ENCODE measurements around the gene GDPD2.

The GDPD2 gene

GRCh38 chrX:70429759-70430158 lies 6.6 kb downstream of the GDPD2 start (continued):
- TF ChIP-seq ZNF24 (tag by site-specific recombination; IDR thresholded peaks at IDR 0.05), result no peak
- TF ChIP-seq, protein P1, sequence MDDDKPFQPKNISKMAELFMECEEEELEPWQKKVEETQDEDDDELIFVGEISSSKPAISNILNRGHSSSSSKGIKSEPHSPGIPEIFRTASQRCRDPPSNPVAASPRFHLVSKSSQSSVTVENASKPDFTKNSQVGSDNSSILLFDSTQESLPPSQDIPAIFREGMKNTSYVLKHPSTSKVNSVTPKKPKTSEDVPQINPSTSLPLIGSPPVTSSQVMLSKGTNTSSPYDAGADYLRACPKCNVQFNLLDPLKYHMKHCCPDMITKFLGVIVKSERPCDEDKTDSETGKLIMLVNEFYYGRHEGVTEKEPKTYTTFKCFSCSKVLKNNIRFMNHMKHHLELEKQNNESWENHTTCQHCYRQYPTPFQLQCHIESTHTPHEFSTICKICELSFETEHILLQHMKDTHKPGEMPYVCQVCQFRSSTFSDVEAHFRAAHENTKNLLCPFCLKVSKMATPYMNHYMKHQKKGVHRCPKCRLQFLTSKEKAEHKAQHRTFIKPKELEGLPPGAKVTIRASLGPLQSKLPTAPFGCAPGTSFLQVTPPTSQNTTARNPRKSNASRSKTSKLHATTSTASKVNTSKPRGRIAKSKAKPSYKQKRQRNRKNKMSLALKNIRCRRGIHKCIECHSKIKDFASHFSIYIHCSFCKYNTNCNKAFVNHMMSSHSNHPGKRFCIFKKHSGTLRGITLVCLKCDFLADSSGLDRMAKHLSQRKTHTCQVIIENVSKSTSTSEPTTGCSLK (tag by site-specific recombination; IDR thresholded peaks at IDR 0.05), result no peak

GRCh38 chrX:70432936-70433847 lies 10.1 kb downstream of the GDPD2 start:
- Histone ChIP-seq H3K36me3 (ENCODE audit: control insufficient read depth in 2 of 2, insufficient read depth in 1 of 2, low read length in 2 of 2) (no peaks in the 10 kb centered on the region), H3K9me3 (ENCODE audit: control insufficient read depth, insufficient read depth, low read depth, low read length) (no peaks in the 10 kb centered on the region), H3K4me1 (ENCODE audit: control insufficient read depth, insufficient read depth, low read length) (peaks cover 2% of the 10 kb centered on the region; the same call in 1 of the 2 replicates), H3K4me3 (ENCODE audit: low read depth, low read length) (peak overlapping the region; percentile 20; the same call in 1 of the 2 replicates), H3K27ac (ENCODE audit: extremely low read depth, low read depth, low read length) (no peak overlapping the region)
- no peak for TF ChIP-seq ZNF571 (tag by site-specific recombination; IDR thresholded peaks at IDR 0.05)
- TF ChIP-seq, protein P2, sequence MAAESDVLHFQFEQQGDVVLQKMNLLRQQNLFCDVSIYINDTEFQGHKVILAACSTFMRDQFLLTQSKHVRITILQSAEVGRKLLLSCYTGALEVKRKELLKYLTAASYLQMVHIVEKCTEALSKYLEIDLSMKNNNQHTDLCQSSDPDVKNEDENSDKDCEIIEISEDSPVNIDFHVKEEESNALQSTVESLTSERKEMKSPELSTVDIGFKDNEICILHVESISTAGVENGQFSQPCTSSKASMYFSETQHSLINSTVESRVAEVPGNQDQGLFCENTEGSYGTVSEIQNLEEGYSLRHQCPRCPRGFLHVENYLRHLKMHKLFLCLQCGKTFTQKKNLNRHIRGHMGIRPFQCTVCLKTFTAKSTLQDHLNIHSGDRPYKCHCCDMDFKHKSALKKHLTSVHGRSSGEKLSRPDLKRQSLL (tag by site-specific recombination; IDR thresholded peaks at IDR 0.05), result peak; percentile 82
- ChIA-PET CTCF (interaction anchor here (0.6 to 1.8 kb wide), 10 partner anchors 10 to 992 kb away, joined by 3 to 11 read pairs (median 3); partner anchors contain the start of gene GDPD2), POLR2A (interaction anchor here (0.6 to 1.0 kb wide), 4 partner anchors 10 to 1984 kb away, joined by 3 to 6 read pairs (median 4); partner anchors contain the start of genes GDPD2, KIF4A and PDZD11)

- Histone ChIP-seq H3K4me3 (ENCODE audit: low read depth, low read length) (peak overlapping the region; percentile 48), H3K4me1 (ENCODE audit: control insufficient read depth, insufficient read depth, low read length) (peaks cover 2% of the 10 kb centered on the region; the same call in 1 of the 2 replicates), H3K27ac (ENCODE audit: extremely low read depth, low read depth, low read length) (peak overlapping the region; percentile 25; the same call in 1 of the 2 replicates), H3K36me3 (ENCODE audit: control insufficient read depth in 2 of 2, insufficient read depth in 1 of 2, low read length in 2 of 2) (no peaks in the 10 kb centered on the region), H3K9me3 (ENCODE audit: control insufficient read depth, insufficient read depth, low read depth, low read length) (no peaks in the 10 kb centered on the region)
- ChIA-PET POLR2A (interaction anchor here (0.6 to 1.0 kb wide), 3 partner anchors 11 to 231 kb away, joined by 4 to 6 read pairs (median 5); partner anchors contain the start of genes GDPD2, KIF4A and PDZD11), CTCF (interaction anchor here (0.6 to 1.8 kb wide), 8 partner anchors 9 to 101 kb away, joined by 3 to 11 read pairs (median 4); partner anchors contain the start of gene GDPD2)
- TF ChIP-seq ZBTB48 (tag by site-specific recombination; IDR thresholded peaks at IDR 0.05), result peak; percentile 64; the same call in 1 of the 2 replicates
- TF ChIP-seq ZBTB10 (tag by site-specific recombination; IDR thresholded peaks at IDR 0.05), result peak; percentile 32; the same call in 1 of the 2 replicates
- peak; percentile 84 for TF ChIP-seq GLIS1 (tag by site-specific recombination; IDR thresholded peaks at IDR 0.05)
- peak; percentile 81 for TF ChIP-seq ZEB2 (tag by site-specific recombination; IDR thresholded peaks at IDR 0.05)
- peak; percentile 96 for TF ChIP-seq SCRT1 (tag by site-specific recombination; IDR thresholded peaks at IDR 0.05; ENCODE audit: borderline replicate concordance)
- TF ChIP-seq, protein P3, sequence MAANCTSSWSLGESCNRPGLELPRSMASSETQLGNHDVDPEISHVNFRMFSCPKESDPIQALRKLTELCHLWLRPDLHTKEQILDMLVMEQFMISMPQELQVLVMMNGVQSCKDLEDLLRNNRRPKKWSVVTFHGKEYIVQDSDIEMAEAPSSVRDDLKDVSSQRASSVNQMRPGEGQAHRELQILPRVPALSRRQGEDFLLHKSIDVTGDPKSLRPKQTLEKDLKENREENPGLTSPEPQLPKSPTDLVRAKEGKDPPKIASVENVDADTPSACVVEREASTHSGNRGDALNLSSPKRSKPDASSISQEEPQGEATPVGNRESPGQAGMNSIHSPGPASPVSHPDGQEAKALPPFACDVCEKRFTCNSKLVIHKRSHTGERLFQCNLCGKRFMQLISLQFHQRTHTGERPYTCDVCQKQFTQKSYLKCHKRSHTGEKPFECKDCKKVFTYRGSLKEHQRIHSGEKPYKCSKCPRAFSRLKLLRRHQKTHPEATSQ (tag by site-specific recombination; IDR thresholded peaks at IDR 0.05), result 0 out of 2 replicates have a peak, but pooled peaks have one; percentile 19
- 0 out of 2 replicates have a peak, but pooled peaks have one; percentile 58 for TF ChIP-seq ZNF2 (tag by site-specific recombination; IDR thresholded peaks at IDR 0.05)
- TF ChIP-seq, protein P4, sequence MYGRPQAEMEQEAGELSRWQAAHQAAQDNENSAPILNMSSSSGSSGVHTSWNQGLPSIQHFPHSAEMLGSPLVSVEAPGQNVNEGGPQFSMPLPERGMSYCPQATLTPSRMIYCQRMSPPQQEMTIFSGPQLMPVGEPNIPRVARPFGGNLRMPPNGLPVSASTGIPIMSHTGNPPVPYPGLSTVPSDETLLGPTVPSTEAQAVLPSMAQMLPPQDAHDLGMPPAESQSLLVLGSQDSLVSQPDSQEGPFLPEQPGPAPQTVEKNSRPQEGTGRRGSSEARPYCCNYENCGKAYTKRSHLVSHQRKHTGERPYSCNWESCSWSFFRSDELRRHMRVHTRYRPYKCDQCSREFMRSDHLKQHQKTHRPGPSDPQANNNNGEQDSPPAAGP (tag by site-specific recombination; IDR thresholded peaks at IDR 0.05), result peak; percentile 55; the same call in 1 of the 2 replicates
- TF ChIP-seq ZBTB21 (tag by site-specific recombination; IDR thresholded peaks at IDR 0.05), result peak; percentile 84
- TF ChIP-seq ZNF654 (tag by site-specific recombination; IDR thresholded peaks at IDR 0.05; ENCODE audit: low read depth), result peak; percentile 56
- no peak for TF ChIP-seq ZNF112 (tag by site-specific recombination; IDR thresholded peaks at IDR 0.05)
- peak; percentile 79 for TF ChIP-seq ZFHX2 (tag by site-specific recombination; conservative IDR thresholded peaks at IDR 0.05)
- TF ChIP-seq WT1 (tag by site-specific recombination; IDR thresholded peaks at IDR 0.05), result no peak
- TF ChIP-seq, protein P5, sequence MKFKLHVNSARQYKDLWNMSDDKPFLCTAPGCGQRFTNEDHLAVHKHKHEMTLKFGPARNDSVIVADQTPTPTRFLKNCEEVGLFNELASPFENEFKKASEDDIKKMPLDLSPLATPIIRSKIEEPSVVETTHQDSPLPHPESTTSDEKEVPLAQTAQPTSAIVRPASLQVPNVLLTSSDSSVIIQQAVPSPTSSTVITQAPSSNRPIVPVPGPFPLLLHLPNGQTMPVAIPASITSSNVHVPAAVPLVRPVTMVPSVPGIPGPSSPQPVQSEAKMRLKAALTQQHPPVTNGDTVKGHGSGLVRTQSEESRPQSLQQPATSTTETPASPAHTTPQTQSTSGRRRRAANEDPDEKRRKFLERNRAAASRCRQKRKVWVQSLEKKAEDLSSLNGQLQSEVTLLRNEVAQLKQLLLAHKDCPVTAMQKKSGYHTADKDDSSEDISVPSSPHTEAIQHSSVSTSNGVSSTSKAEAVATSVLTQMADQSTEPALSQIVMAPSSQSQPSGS (tag by site-specific recombination; IDR thresholded peaks at IDR 0.05; ENCODE audit: low read depth), result peak; percentile 62
These were observed 10.8 kb downstream of the GDPD2 start for GRCh38 chrX:70433848-70434351.
